K562 (cell line): ENCODE results near the gene CCNQ. TPM values are rescaled to one million over a fixed set of nuclear protein-coding genes. Genes with fewer than 3 reads are reported as not detected.
A peak's percentile ranks its signal among the peaks of the same experiment; 100 is the strongest.

Experiments used
- ATAC-seq: fragments of 200-7000 bp; cut with Tn5 transposase; 3 replicates; pipeline ENCODE4 v1.9.1; 2020; ENCODE audit warnings: moderate library complexity
- BruUV-seq: library from RNA; stranded (reverse); fragments of 400-500 nt; replicated peaks from 2 replicates; lab custom pipeline; 2021; lab: Mats Ljungman, UMichigan
- CTCF ChIA-PET: fragments of 300-600 bp; formaldehyde crosslinking; extraction: SDS; loops from one replicate; lab custom pipeline; 2021; ENCODE audit warnings: low intra/inter-chr PET ratio; lab: Yijun Ruan, JAX
- POLR2A ChIA-PET: fragments of 300-600, 350-650 bp; sonication (Branson Sonifier 250); formaldehyde crosslinking; extraction: SDS; loops from one replicate; lab custom pipeline; 2021; ENCODE audit warnings: antibody characterized with exemption, inconsistent platforms; lab: Yijun Ruan, JAX
- DNase-seq, 4 experiments: peaks; one replicate each; pipeline versions ENCODE4 v3.0.0 to v3.0.0-alpha.2; 2011 to 2018; ENCODE audit warnings: low spot score in 3 of 4, mixed read lengths in 3 of 4; ENCODE audit errors: extremely low read depth in 1 of 4
- FAIRE-seq: peaks from 2 replicates; lab custom pipeline; 2011; peaks lifted over from hg19 to GRCh38; lab: Jason Lieb, UNC
- H2AFZ ChIP-seq: 2 replicates; pipeline ENCODE4 v1.6.0; 2011; ENCODE audit warnings: low read depth, low read length, control low read depth, inconsistent platforms
- H3K27ac ChIP-seq: fragments of 200-600 bp; 3 replicates; pipeline ENCODE4 v1.8.0; 2011; ENCODE audit warnings: low read depth, mild to moderate bottlenecking, control low read depth, inconsistent platforms, low read length, moderate library complexity, mixed read lengths; ENCODE audit errors: extremely low read depth
- H3K27me3 ChIP-seq, 2 experiments: fragments of 300-600 bp in 1 of 2; 2 replicates in 1 of 2; 3 replicates in 1 of 2; pipeline versions ENCODE4 v1.6.0 to v1.8.0; 2011; ENCODE audit warnings: inconsistent platforms in 2 of 2, low read length in 2 of 2, mild to moderate bottlenecking in 1 of 2, mixed read lengths in 1 of 2, moderate library complexity in 1 of 2; ENCODE audit not compliant: control insufficient read depth in 2 of 2, insufficient read depth in 2 of 2
- H3K36me3 ChIP-seq: fragments of 300-600 bp; 3 replicates; pipeline ENCODE4 v1.8.0; 2011; ENCODE audit warnings: mild to moderate bottlenecking, low read length, inconsistent platforms; ENCODE audit not compliant: control insufficient read depth, insufficient read depth
- H3K4me1 ChIP-seq, 2 experiments: fragments of 200-600 bp in 1 of 2; replicated peaks in 1 of 2; 2 replicates in 1 of 2; 3 replicates in 1 of 2; pipeline versions ENCODE4 v1.5.1 to v1.8.0; 2011; ENCODE audit warnings: inconsistent platforms in 2 of 2, low read length in 2 of 2, mild to moderate bottlenecking in 1 of 2, mixed read lengths in 1 of 2, moderate library complexity in 1 of 2; ENCODE audit not compliant: control insufficient read depth in 2 of 2, insufficient read depth in 2 of 2
- H3K4me2 ChIP-seq: 2 replicates; pipeline ENCODE4 v1.6.1; 2011; ENCODE audit warnings: low read length, control low read depth, inconsistent platforms, mixed read lengths; ENCODE audit not compliant: insufficient read depth
- H3K4me3 ChIP-seq: fragments of 200-600 bp; sonication (generic), shearing (Covaris generic); 2 replicates; pipeline ENCODE4 v1.5.1; 2016; ENCODE audit warnings: control low read depth, inconsistent platforms
- H3K79me2 ChIP-seq: fragments of 200-600 bp; 3 replicates; pipeline ENCODE4 v1.8.0; 2011; ENCODE audit warnings: low read length, inconsistent platforms; ENCODE audit not compliant: control insufficient read depth, insufficient read depth
- H3K9ac ChIP-seq, 2 experiments: 2 replicates each; pipeline versions ENCODE4 v1.6.0 to v1.6.1; 2011; ENCODE audit warnings: low read depth in 2 of 2, low read length in 2 of 2, control low read depth in 1 of 2, inconsistent platforms in 1 of 2, mild to moderate bottlenecking in 1 of 2, mixed read lengths in 1 of 2; ENCODE audit not compliant: insufficient read depth in 1 of 2
- H3K9me1 ChIP-seq: one replicate; pipeline ENCODE4 v1.6.0; 2011; ENCODE audit warnings: inconsistent platforms, mild to moderate bottlenecking, low read length, moderate library complexity; ENCODE audit not compliant: control insufficient read depth, insufficient read depth
- H3K9me3 ChIP-seq: replicated peaks from 2 replicates; pipeline ENCODE4 v1.5.1; 2011; ENCODE audit warnings: low read depth, low read length, inconsistent platforms; ENCODE audit not compliant: control insufficient read depth, insufficient read depth
- H4K20me1 ChIP-seq: replicated peaks from 2 replicates; pipeline ENCODE4 v1.6.1; 2011; ENCODE audit warnings: low read length, inconsistent platforms, mixed read lengths; ENCODE audit not compliant: control insufficient read depth, insufficient read depth
- BACH1 ChIP-seq: fragments of 200-800 bp; sonication (Bioruptor generic); IDR thresholded peaks from 2 replicates; pipeline ENCODE4 v1.6.1; 2016; ENCODE audit warnings: missing genetic modification characterization, missing compliant biosample characterization
- REST ChIP-seq, 2 experiments: fragments of 450-650 bp; formaldehyde crosslinking in 1 of 2; IDR thresholded peaks; 2 replicates each; pipeline versions ENCODE4 v1.4.0 to v1.6.1; 2014 to 2020; ENCODE audit warnings: mild to moderate bottlenecking in 2 of 2, borderline replicate concordance in 1 of 2, low read depth in 1 of 2
- SIRT6 ChIP-seq: IDR thresholded peaks from one replicate; pipeline ENCODE4 v1.6.1; 2012; ENCODE audit warnings: low read depth, mild to moderate bottlenecking, control low read depth, inconsistent platforms, low read length, moderate library complexity
- TFE3 ChIP-seq: fragments of 450-650 bp; formaldehyde crosslinking; IDR thresholded peaks from 2 replicates; pipeline ENCODE4 v1.4.0; 2020; ENCODE audit warnings: mild to moderate bottlenecking, mixed read lengths
- ZBED1 ChIP-seq: IDR thresholded peaks from 2 replicates; pipeline ENCODE4 v1.6.1; 2014
- ZBTB33 ChIP-seq: sonication (generic); formaldehyde crosslinking; IDR thresholded peaks from 2 replicates; pipeline ENCODE4 v1.8.1; 2023; ENCODE audit warnings: mild to moderate bottlenecking, missing genetic modification reagents
- ZNF76 ChIP-seq: fragments of 250-450 bp; sonication (Bioruptor Pico); IDR thresholded peaks from 2 replicates; pipeline ENCODE4 v1.4.0; 2020; ENCODE audit warnings: mild to moderate bottlenecking, moderate library complexity, borderline replicate concordance
- WGBS: fragments of 100-300 bp; shearing (Covaris generic); methylation state at CpG from one replicate; pipeline ENCODE4 v1.1.6; 2016; ENCODE audit warnings: low coverage, mixed read lengths; ENCODE audit not compliant: insufficient coverage; ENCODE audit errors: missing lambda C conversion rate; 5-methylcytosine and 5-hydroxymethylcytosine counted together
- in situ Hi-C: fragments of 300-500 bp; cut with MboI; formaldehyde crosslinking; loops from 4 replicates; pipeline ENCODE4 v1.15.0; 2018; ENCODE audit warnings: inconsistent platforms, mixed read lengths
- intact Hi-C: fragments of 100-400 bp; cut with micrococcal nuclease; formaldehyde crosslinking; loops from 2 replicates; pipeline ENCODE4 v1.14.2; 2022
- polyA plus RNA-seq, 8 experiments: library from polyadenylated mRNA; depleted of rRNA in 4 of 8; stranded (reverse) in 5 of 8; unstranded in 3 of 8; fragments of >200 nt; fragmentation: Nextera tagmentation in 2 of 8; fragmentation: Illumina TruSeq in 1 of 8; extraction: Ambion mirVana in 2 of 8; extraction: Trizol in 1 of 8; gene quantifications; 2 replicates each; pipeline versions ENCODE4 v1.2.1 to v1.2.3, GENCODE V29; 2011 to 2014; ENCODE audit warnings: inconsistent platforms in 1 of 8, missing spikeins in 1 of 8
- total RNA-seq, 7 experiments: library from RNA; depleted of rRNA in 6 of 7; stranded (reverse); fragments of >200 nt in 6 of 7; fragmentation: Illumina TruSeq in 2 of 7; extraction: Trizol in 2 of 7; gene quantifications; 2 replicates each; pipeline versions ENCODE4 v1.2.1 to v1.2.3, GENCODE V29; 2011 to 2021; ENCODE audit warnings: low replicate concordance in 1 of 7

The CCNQ gene
- total and polyA plus RNA-seq, 9 of the 15 experiments (the other 6 are each of a cell fraction or from before 2014, with no cell fraction given), result 0.92 to 53.8 (median 25.3) TPM

GRCh38 chrX:153609917-153610835, 11.2 kb upstream of the CCNQ start:
- H3K9ac ChIP-seq, result peak overlapping the region in 1 of 2 experiments; percentile 71; a peak in 2 of 4 replicates
- peak overlapping the region; percentile 23; the same call in 1 of the 2 replicates for H3K4me3 ChIP-seq
- TF ChIP-seq REST (IDR thresholded peaks at IDR 0.05; ENCODE audit: borderline replicate concordance) (peak; percentile 51; the same call in 1 of the 2 replicates), REST (CRISPR knock-in tag; IDR thresholded peaks at IDR 0.05; ENCODE audit: low read depth) (no peak), ZNF76 (no peak), ZBED1 (no peak), TFE3 (CRISPR knock-in tag) (no peak), BACH1 (tag) (no peak), ZBTB33 (peak; percentile 92), SIRT6 (no peak)

More at GRCh38 chrX:153609917-153610835, 11.2 kb upstream of the CCNQ start:
- CTCF ChIA-PET, result interaction anchor here (0.5 to 1.2 kb wide), 4 partner anchors 37 to 59 kb away, joined by 3 to 4 read pairs (median 4); partner anchors contain the start of gene DUSP9
- DNase-seq, result peak; percentile 74 to 87 (median 78)
- H3K27me3 ChIP-seq, result peaks cover 24 to 45% of the 10 kb centered on the region in 2 experiments
- H3K9me3 ChIP-seq, result no peaks in the 10 kb centered on the region
- peak overlapping the region; percentile 48 for H2AFZ ChIP-seq
- H3K9me1 ChIP-seq, result no peaks in the 10 kb centered on the region
- FAIRE-seq, result peak; percentile 78
- in situ Hi-C loops, result loop anchor here (5.0 kb wide), 1 partner anchor 57 kb away; no protein-coding TSS in a partner anchor
- BruUV-seq, result no TSS peak
- peak overlapping the region; percentile 43; the same call in 1 of the 2 replicates for H3K4me2 ChIP-seq
- 20% methylated on average over 23 of the region's 63 CpGs for WGBS
- POLR2A ChIA-PET, result interaction anchor here (0.6 to 2.3 kb wide), 4 partner anchors 10 to 184 kb away, joined by 3 to 12 read pairs (median 4); partner anchors contain the start of genes CCNQ, IDH3G and SSR4
- no peaks in the 10 kb centered on the region for H4K20me1 ChIP-seq
- no peaks in the 10 kb centered on the region for H3K36me3 ChIP-seq
- peaks cover 0 to 19% of the 10 kb centered on the region in 2 experiments; a peak in 2 of 5 replicates for H3K4me1 ChIP-seq
- no peaks in the 10 kb centered on the region for H3K79me2 ChIP-seq
- ATAC-seq, result peak; percentile 98
- intact Hi-C loops, result loop anchor here (1.0 to 5.0 kb wide), 4 partner anchors 37 to 99 kb away; partner anchors contain the start of gene DUSP9
- H3K27ac ChIP-seq, result no peak overlapping the region
